GM12864 (cell line): ENCODE results near the gene SPCS3.
"Not testable (repeated sequence)": the region's sequence is repeated elsewhere in the genome, so short reads cannot be mapped to it uniquely, and the experiment has no call there.

Experiments used
- DNase-seq: peaks from one replicate; pipeline ENCODE4 v3.0.0-alpha.2; 2011; ENCODE audit warnings: low read depth
- H3K4me3 ChIP-seq: 2 replicates; pipeline ENCODE4 v1.5.1; 2011; ENCODE audit warnings: mild to moderate bottlenecking, low read depth, low read length, control low read depth
- TF ChIP-seq, protein P1 (sequence below): IDR thresholded peaks from 2 replicates; pipeline ENCODE4 v1.5.1; 2011; ENCODE audit warnings: low read depth, mild to moderate bottlenecking, moderate library complexity, low read length, control low read depth, inconsistent platforms; ENCODE audit errors: missing control alignments

The SPCS3 gene

DNA sequence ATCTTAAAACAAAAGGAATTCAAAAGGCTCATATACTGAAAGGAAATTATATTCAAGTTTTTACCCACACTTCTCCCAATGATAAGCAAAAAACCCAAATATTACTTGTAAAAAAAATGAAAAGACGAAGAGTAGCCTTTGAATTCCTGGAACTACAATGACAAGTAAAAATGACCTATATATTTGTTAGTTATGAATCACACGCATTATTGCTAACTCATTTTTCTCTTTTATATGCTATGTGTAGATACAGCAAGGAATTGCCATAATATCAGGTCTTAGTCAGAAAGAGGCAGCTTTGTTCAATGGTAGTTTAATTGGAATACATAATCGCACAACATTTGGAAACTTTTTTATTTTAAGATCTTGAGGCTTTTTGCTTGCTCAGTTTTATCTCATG lies 28.0 kb upstream of the SPCS3 start:
- no peak overlapping the region for H3K4me3 ChIP-seq
- no peak for DNase-seq
- TF ChIP-seq, protein P1, sequence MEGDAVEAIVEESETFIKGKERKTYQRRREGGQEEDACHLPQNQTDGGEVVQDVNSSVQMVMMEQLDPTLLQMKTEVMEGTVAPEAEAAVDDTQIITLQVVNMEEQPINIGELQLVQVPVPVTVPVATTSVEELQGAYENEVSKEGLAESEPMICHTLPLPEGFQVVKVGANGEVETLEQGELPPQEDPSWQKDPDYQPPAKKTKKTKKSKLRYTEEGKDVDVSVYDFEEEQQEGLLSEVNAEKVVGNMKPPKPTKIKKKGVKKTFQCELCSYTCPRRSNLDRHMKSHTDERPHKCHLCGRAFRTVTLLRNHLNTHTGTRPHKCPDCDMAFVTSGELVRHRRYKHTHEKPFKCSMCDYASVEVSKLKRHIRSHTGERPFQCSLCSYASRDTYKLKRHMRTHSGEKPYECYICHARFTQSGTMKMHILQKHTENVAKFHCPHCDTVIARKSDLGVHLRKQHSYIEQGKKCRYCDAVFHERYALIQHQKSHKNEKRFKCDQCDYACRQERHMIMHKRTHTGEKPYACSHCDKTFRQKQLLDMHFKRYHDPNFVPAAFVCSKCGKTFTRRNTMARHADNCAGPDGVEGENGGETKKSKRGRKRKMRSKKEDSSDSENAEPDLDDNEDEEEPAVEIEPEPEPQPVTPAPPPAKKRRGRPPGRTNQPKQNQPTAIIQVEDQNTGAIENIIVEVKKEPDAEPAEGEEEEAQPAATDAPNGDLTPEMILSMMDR = no peak

DNA sequence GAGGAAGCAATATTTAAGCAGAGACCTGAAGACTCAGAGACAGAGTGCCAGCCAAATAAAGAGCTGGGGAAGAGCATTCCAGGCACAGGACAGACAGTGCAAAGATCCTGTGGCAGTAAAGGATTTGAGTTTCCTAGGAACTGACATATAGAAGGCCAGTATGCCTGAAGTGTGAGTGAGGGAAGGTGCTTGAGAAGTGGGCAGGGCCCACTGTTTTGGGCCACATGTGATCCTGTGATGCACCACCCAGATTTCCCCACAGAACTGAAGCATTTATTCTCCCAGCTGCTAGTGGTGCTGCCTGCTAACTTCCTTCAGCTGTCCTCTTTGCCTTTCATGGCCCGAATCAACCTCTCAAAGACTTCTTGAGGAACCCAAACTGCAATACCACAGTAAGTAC lies 26.8 kb upstream of the SPCS3 start:
- no peak for DNase-seq
- TF ChIP-seq, protein P1 = no peak
- H3K4me3 ChIP-seq = no peak overlapping the region

DNA sequence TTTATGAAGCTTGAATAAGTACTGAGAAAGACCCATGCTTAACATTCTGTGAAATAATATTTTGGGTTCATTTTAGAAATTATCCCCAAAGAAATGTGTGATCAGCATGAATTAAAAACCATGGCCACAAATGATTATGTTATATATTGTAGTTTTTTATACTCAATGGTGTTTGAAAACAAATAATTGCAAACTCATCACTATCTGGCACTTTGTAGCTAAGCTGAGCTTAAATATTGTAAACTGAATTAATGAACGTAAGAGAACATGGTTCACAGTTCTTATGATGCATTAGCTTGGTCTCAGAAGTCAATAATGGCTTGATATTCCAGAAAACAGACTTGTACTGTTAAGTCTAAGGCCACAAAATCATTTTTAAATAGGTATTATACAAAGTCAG lies 26.1 kb upstream of the SPCS3 start:
- no peak for DNase-seq
- TF ChIP-seq, protein P1 = no peak
- H3K4me3 ChIP-seq = no peak overlapping the region

DNA sequence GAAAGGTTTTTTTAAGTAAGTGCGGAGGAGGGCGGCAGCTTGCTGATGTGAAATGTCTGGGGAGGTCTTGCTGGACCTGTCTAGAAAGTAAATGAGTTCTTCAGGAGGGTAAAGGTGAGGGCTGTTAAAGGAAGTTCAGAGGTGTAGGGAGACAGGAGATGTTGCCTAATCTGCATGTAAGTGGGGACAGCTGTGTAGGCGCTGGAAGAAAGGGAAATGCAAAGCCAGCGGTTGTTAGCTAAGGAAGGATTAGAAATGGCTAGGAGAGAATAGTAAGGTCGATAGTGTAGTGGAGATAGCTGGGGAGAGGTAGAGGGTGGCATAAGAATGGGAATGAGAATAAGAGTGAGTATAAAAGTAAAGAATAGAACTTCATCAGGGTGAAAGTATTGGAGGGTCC lies 23.9 kb upstream of the SPCS3 start:
- not testable (repeated sequence) for DNase-seq, H3K4me3 ChIP-seq

DNA sequence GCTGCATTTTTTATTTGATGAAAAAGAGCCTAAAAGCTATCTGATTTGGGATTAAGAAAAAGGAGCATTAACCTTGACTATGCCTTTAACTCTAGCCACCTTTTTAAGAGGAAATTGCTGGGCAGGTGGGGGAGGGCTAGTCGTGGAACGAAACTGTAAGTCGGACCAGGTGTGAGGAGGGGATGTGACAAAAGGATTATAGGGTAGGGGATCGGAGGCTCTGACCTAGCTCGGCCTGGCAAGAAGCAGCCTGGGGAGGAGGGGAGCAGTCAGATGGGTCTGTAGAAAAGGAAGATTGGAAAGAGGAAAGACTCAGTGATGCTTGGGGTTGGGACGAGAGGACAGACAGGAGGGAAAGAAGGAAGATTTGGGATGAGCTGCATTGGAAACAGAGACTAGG lies 21.1 kb upstream of the SPCS3 start:
- no peak for DNase-seq
- TF ChIP-seq, protein P1 = no peak
- H3K4me3 ChIP-seq = no peak overlapping the region

DNA sequence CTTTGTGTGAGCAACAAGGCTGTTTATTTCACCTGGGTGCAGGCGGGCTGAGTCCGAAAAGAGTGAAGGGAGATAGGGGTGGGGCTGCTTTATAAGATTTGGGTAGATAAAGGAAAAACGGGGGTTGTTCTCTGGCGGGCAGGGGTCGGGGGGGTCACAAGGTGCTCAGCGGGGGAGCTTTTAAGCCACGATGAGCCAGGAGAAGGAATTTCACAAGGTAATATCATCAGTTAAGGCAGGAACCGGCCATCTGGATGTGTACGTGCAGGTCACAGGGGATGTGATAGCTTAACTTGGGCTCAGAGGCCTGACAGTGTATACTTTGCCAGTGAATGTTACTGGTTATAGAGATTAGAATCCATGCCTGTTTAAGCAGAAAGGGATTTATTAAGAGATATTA lies 19.7 kb upstream of the SPCS3 start:
- no peak overlapping the region for H3K4me3 ChIP-seq
- TF ChIP-seq, protein P1 = no peak
- DNase-seq = no peak

DNA sequence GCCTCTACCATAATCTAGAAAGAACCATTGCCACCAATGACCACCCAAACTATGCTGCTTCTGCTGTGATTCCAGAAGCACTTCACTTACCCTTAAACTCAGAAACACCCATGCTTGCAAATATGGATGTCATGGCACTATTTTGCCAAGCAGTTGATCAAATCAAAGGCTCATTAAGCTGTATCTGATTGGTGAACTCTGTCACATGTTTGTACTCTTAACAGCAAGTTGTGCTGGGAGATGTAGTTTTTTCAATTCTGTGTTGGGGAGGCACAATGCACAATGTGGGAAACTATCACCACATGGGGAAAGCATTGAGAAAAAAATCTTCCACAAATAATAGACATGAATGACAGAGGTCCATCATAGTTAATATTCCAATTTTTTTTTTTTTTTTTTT lies 19.2 kb upstream of the SPCS3 start:
- no peak for DNase-seq
- no peak overlapping the region for H3K4me3 ChIP-seq
- TF ChIP-seq, protein P1 = no peak
